Natural killer cell (primary cell): ENCODE results near the gene CDH5. TPM values are rescaled to one million over a fixed set of nuclear protein-coding genes. Genes with fewer than 3 reads are reported as not detected.
A peak's percentile ranks its signal among the peaks of the same experiment; 100 is the strongest.

ENCODE experiments used
- ATAC-seq, 3 donors: fragments of 150-1000 bp in 2 of 3; fragments of 200-7000 bp in 1 of 3; cut with Tn5 transposase; 1 replicate in 1 of 3; 2 replicates in 2 of 3; pipeline ENCODE4 v1.10.0; 2021; ENCODE audit warnings: mild to moderate bottlenecking in 2 of 3, moderate library complexity in 2 of 3
- DNase-seq, 2 donors: peaks; one replicate each; pipeline versions ENCODE4 v3.0.0 to v3.0.0-alpha.2; 2013 to 2021; ENCODE audit warnings: mixed read lengths in 1 of 2
- H3K27ac ChIP-seq: one replicate; pipeline ENCODE4 v1.5.1; 2013; ENCODE audit warnings: mild to moderate bottlenecking, low read length
- H3K27me3 ChIP-seq: one replicate; pipeline ENCODE4 v1.6.1; 2013; ENCODE audit warnings: low read length; ENCODE audit not compliant: control insufficient read depth, insufficient read depth
- H3K36me3 ChIP-seq: one replicate; pipeline ENCODE4 v1.6.1; 2013; ENCODE audit warnings: low read length; ENCODE audit not compliant: control insufficient read depth, insufficient read depth
- H3K4me1 ChIP-seq: one replicate; pipeline ENCODE4 v1.6.1; 2013; ENCODE audit warnings: low read length; ENCODE audit not compliant: control insufficient read depth, insufficient read depth
- H3K4me3 ChIP-seq: one replicate; pipeline ENCODE4 v1.5.1; 2013; ENCODE audit warnings: low read length
- H3K9me3 ChIP-seq: one replicate; pipeline ENCODE4 v1.6.1; 2013; ENCODE audit warnings: low read length; ENCODE audit not compliant: control insufficient read depth, insufficient read depth
- H3K27ac Mint-ChIP-seq, 2 donors: one replicate each; pipeline ENCODE4 v1.8.0; 2022; ENCODE audit warnings: mild to moderate bottlenecking in 2 of 2, mixed read lengths in 2 of 2, moderate library complexity in 1 of 2
- H3K27me3 Mint-ChIP-seq, 2 donors: one replicate each; pipeline ENCODE4 v1.8.0; 2022; ENCODE audit warnings: low read depth in 2 of 2, mixed read lengths in 2 of 2
- H3K36me3 Mint-ChIP-seq: one replicate; pipeline ENCODE4 v1.8.0; 2022; ENCODE audit warnings: mixed read lengths
- H3K4me1 Mint-ChIP-seq, 2 donors: one replicate each; pipeline ENCODE4 v1.8.0; 2022; ENCODE audit warnings: mixed read lengths in 2 of 2
- H3K4me3 Mint-ChIP-seq: one replicate; pipeline ENCODE4 v1.8.0; 2022; ENCODE audit warnings: mild to moderate bottlenecking, moderate library complexity, mixed read lengths
- H3K9me3 Mint-ChIP-seq, 2 donors: one replicate each; pipeline ENCODE4 v1.8.0; 2022; ENCODE audit warnings: mixed read lengths in 2 of 2
- CTCF ChIP-seq: fragments of 200-600 bp; IDR thresholded peaks from one replicate; pipeline ENCODE4 v1.8.0; 2022; ENCODE audit warnings: antibody characterized with exemption
- WGBS: methylation state at CpG from one replicate; pipeline ENCODE4 v1.1.7; 2013; ENCODE audit warnings: missing lambda C conversion rate; ENCODE audit not compliant: insufficient coverage; 5-methylcytosine and 5-hydroxymethylcytosine counted together
- intact Hi-C: fragments of 100-400 bp; cut with micrococcal nuclease; formaldehyde crosslinking; loops from one replicate; pipeline ENCODE4 v1.14.2; 2022
- total RNA-seq, 4 donors: library from RNA; stranded (reverse); fragments of 120-200 nt in 1 of 4; gene quantifications; one replicate each; pipeline versions ENCODE4 v1.2.3 to v1.2.4, GENCODE V29; 2013 to 2022

Gene CDH5
- total RNA-seq, 3 donors from 2014 or later (not counting 1 experiment from before 2014, with no cell fraction given) = not detected

- WGBS = 72% methylated on average over 7 of the region's 9 CpGs
- Histone ChIP-seq H3K4me1 (no peaks in the 10 kb centered on the region), H3K9me3 (no peaks in the 10 kb centered on the region), H3K36me3 (no peaks in the 10 kb centered on the region), H3K4me3 (no peak overlapping the region), H3K27ac (no peak overlapping the region), H3K27me3 (no peaks in the 10 kb centered on the region)
- peak; percentile 34 for TF ChIP-seq CTCF
- ATAC-seq (no peak), DNase-seq (peak in 1 of 2 donors; percentile 29)
- intact Hi-C loops = no loop called here
- H3K27ac Mint-ChIP-seq = no peak overlapping the region
- no peaks in the 10 kb centered on the region for H3K36me3 Mint-ChIP-seq
- H3K4me3 Mint-ChIP-seq = no peak overlapping the region
- H3K27me3 Mint-ChIP-seq = peaks cover 11 to 31% of the 10 kb centered on the region in 2 donors
- no peaks in the 10 kb centered on the region for H3K9me3 Mint-ChIP-seq
- no peaks in the 10 kb centered on the region for H3K4me1 Mint-ChIP-seq
Observed at GRCh38 chr16:66342294-66342900, 24.1 kb upstream of the CDH5 start.

- H3K9me3 Mint-ChIP-seq = no peaks in the 10 kb centered on the region
- no peaks in the 10 kb centered on the region for H3K27me3 ChIP-seq
- H3K27ac ChIP-seq = no peak overlapping the region
- no peaks in the 10 kb centered on the region for H3K4me1 ChIP-seq
- TF ChIP-seq CTCF = peak; percentile 89
- H3K36me3 Mint-ChIP-seq = no peaks in the 10 kb centered on the region
- no peak overlapping the region for H3K4me3 Mint-ChIP-seq
- H3K27me3 Mint-ChIP-seq = peaks cover 16 to 32% of the 10 kb centered on the region in 2 donors
- H3K4me3 ChIP-seq = no peak overlapping the region
- ATAC-seq (peak in 2 of 3 donors; percentile 45 to 53), DNase-seq (peak in 1 of 2 donors; percentile 66)
- no peaks in the 10 kb centered on the region for H3K36me3 ChIP-seq
- intact Hi-C loops = no loop called here
- H3K9me3 ChIP-seq = no peaks in the 10 kb centered on the region
- WGBS = 81% methylated on average over 12 of the region's 14 CpGs
- H3K4me1 Mint-ChIP-seq = no peaks in the 10 kb centered on the region
- no peak overlapping the region for H3K27ac Mint-ChIP-seq
Observed at GRCh38 chr16:66344533-66345145, 21.9 kb upstream of the CDH5 start.

DNA sequence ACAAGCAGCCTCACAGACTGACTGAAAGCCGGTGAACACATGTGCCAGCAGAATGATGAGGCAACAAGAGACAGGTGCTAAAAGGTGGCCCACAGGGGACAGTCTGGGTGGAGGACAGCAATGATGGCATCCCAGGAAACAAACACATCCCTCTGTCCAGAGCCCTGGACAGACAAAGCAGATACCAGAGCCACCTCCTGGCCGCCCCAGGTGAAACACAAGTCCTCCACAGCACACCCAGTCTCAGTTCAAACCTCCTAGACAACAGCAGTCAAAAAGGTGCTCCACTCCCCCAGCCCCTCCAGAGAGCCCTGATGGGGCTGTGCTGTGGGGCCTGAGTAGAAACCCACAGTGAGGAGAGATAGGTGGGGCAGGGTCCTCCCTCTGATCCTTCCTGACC, 20.3 kb upstream of the CDH5 start:
- no peak for TF ChIP-seq CTCF
- H3K27me3 Mint-ChIP-seq = peaks cover 13 to 31% of the 10 kb centered on the region in 2 donors

More for the DNA sequence above, 20.3 kb upstream of the CDH5 start:
- Mint-ChIP-seq H3K9me3 (no peaks in the 10 kb centered on the region), H3K4me3 (no peak overlapping the region), H3K27ac (no peak overlapping the region), H3K4me1 (no peaks in the 10 kb centered on the region), H3K36me3 (no peaks in the 10 kb centered on the region)
- intact Hi-C loops = no loop called here
- Histone ChIP-seq H3K27me3 (no peaks in the 10 kb centered on the region), H3K4me1 (no peaks in the 10 kb centered on the region), H3K27ac (no peak overlapping the region), H3K4me3 (no peak overlapping the region), H3K9me3 (no peaks in the 10 kb centered on the region), H3K36me3 (no peaks in the 10 kb centered on the region)
- 84% methylated on average over 2 of the region's 2 CpGs for WGBS
- ATAC-seq (no peak), DNase-seq (no peak)
